Fibroblast of gingiva (primary cell): ENCODE data around the gene SPRED1.

Experiments
- DNase-seq: peaks from one replicate; pipeline ENCODE4 v3.0.0-alpha.2; 2011; ENCODE audit warnings: low read depth

The SPRED1 gene

GRCh38 chr15:38252481-38253350 lies at the start of gene SPRED1:
Gene SPRED1, plus strand, starts transcription at chr15:38252836. Its CDS starts 350 bp downstream, at chr15:38253186.
- peak; percentile 77 for DNase-seq

- DNase-seq: no peak
Observed at GRCh38 chr15:38205526-38206272, 46.9 kb upstream of the SPRED1 start.

GRCh38 chr15:38207621-38208020 lies 45.0 kb upstream of the SPRED1 start:
- no peak for DNase-seq

- no peak for DNase-seq
Observed at GRCh38 chr15:38208206-38208605, 44.4 kb upstream of the SPRED1 start.

- no peak for DNase-seq
Observed at GRCh38 chr15:38208779-38209178, 43.9 kb upstream of the SPRED1 start.

GRCh38 chr15:38211249-38211648 lies 41.4 kb upstream of the SPRED1 start:
- DNase-seq: no peak

GRCh38 chr15:38211811-38212210 lies 40.8 kb upstream of the SPRED1 start:
- DNase-seq: no peak

- no peak for DNase-seq
Observed at GRCh38 chr15:38212729-38213351, 39.8 kb upstream of the SPRED1 start.

- DNase-seq: no peak
Observed at GRCh38 chr15:38213356-38213755, 39.3 kb upstream of the SPRED1 start.

- DNase-seq: no peak
Observed at GRCh38 chr15:38215707-38216106, 36.9 kb upstream of the SPRED1 start.

GRCh38 chr15:38216763-38217162 lies 35.9 kb upstream of the SPRED1 start:
- DNase-seq: no peak

GRCh38 chr15:38217191-38217595 lies 35.4 kb upstream of the SPRED1 start:
- DNase-seq: peak; percentile 17

- no peak for DNase-seq
Observed at GRCh38 chr15:38217788-38218609, 34.6 kb upstream of the SPRED1 start.

- no peak for DNase-seq
Observed at GRCh38 chr15:38220606-38221273, 31.9 kb upstream of the SPRED1 start.

GRCh38 chr15:38224486-38224885 lies 28.1 kb upstream of the SPRED1 start:
- DNase-seq: no peak

- DNase-seq: no peak
Observed at GRCh38 chr15:38225381-38225780, 27.3 kb upstream of the SPRED1 start.

GRCh38 chr15:38226608-38227266 lies 25.9 kb upstream of the SPRED1 start:
- peak; percentile 61 for DNase-seq

GRCh38 chr15:38227941-38228340 lies 24.7 kb upstream of the SPRED1 start:
- DNase-seq: no peak

- no peak for DNase-seq
Observed at GRCh38 chr15:38228618-38229017, 24.0 kb upstream of the SPRED1 start.

GRCh38 chr15:38229705-38230310 lies 22.8 kb upstream of the SPRED1 start:
- DNase-seq: no peak
